A673 (cell line): Measurements from ENCODE around the gene CMPK2. TPM values are rescaled to one million over a fixed set of nuclear protein-coding genes. Genes with fewer than 3 reads are reported as not detected.

Experiments
- BruUV-seq: library from RNA; stranded (reverse); fragments of 400-500 nt; replicated peaks from 2 replicates; lab custom pipeline; 2021; lab: Mats Ljungman, UMichigan
- CTCF ChIA-PET: fragments of 300-600 bp; sonication (Branson Sonifier 250); formaldehyde crosslinking; loops from one replicate; lab custom pipeline; 2022; ENCODE audit warnings: antibody characterized with exemption; lab: Charles Lee
- POLR2A ChIA-PET: fragments of 300-600 bp; sonication (Branson Sonifier 250); formaldehyde crosslinking; loops from one replicate; lab custom pipeline; 2022; ENCODE audit warnings: antibody characterized with exemption; ENCODE audit not compliant: low non-redundant PET; lab: Charles Lee
- DNase-seq: peaks from one replicate; pipeline ENCODE4 v3.0.0-alpha.2; 2015; ENCODE audit warnings: low spot score
- H3K27ac ChIP-seq: fragments of 200-600 bp; sonication (generic); 2 replicates; pipeline ENCODE4 v1.5.1; 2016; ENCODE audit warnings: mixed run types, low read depth, mild to moderate bottlenecking, mixed read lengths, antibody characterized with exemption, low read length; ENCODE audit not compliant: poor library complexity, severe bottlenecking
- H3K27me3 ChIP-seq: fragments of 200-600 bp; sonication (generic); replicated peaks from 2 replicates; pipeline ENCODE4 v1.6.1; 2017; ENCODE audit warnings: mixed run types, low read depth, mild to moderate bottlenecking, mixed read lengths, antibody characterized with exemption, low read length; ENCODE audit not compliant: insufficient read depth, poor library complexity
- H3K36me3 ChIP-seq: fragments of 200-600 bp; sonication (generic); 2 replicates; pipeline ENCODE4 v1.6.1; 2016; ENCODE audit warnings: mixed run types, mild to moderate bottlenecking, mixed read lengths, antibody characterized with exemption, low read length; ENCODE audit not compliant: insufficient read depth, poor library complexity, severe bottlenecking
- H3K4me1 ChIP-seq: fragments of 200-600 bp; sonication (generic); 2 replicates; pipeline ENCODE4 v1.6.1; 2017; ENCODE audit warnings: mixed run types, mild to moderate bottlenecking, mixed read lengths, antibody characterized with exemption, low read length; ENCODE audit not compliant: insufficient read depth, poor library complexity, severe bottlenecking
- H3K4me3 ChIP-seq: fragments of 200-600 bp; sonication (generic); 2 replicates; pipeline ENCODE4 v1.5.1; 2016; ENCODE audit warnings: low read depth, mixed run types, mild to moderate bottlenecking, mixed read lengths, low read length; ENCODE audit not compliant: poor library complexity, severe bottlenecking
- H3K9me3 ChIP-seq: fragments of 200-600 bp; sonication (generic); 2 replicates; pipeline ENCODE4 v1.6.1; 2016; ENCODE audit warnings: mixed run types, low read depth, mild to moderate bottlenecking, mixed read lengths, antibody characterized with exemption, low read length; ENCODE audit not compliant: poor library complexity, severe bottlenecking
- EZH2 ChIP-seq: fragments of 200-600 bp; sonication (generic); IDR thresholded peaks from 2 replicates; pipeline ENCODE4 v1.6.1; 2017; ENCODE audit warnings: borderline replicate concordance, low read depth, mild to moderate bottlenecking, mixed read lengths, antibody characterized with exemption, low read length; ENCODE audit not compliant: poor library complexity, severe bottlenecking
- intact Hi-C: fragments of 100-400 bp; cut with micrococcal nuclease; formaldehyde crosslinking; loops from one replicate; pipeline ENCODE4 v1.10.0; 2022; ENCODE audit not compliant: unreplicated experiment
- total RNA-seq: library from RNA; stranded (reverse); gene quantifications from 2 replicates; pipeline ENCODE4 v1.2.3, GENCODE V29; 2021
- TF ChIP-seq, protein P1 (sequence below): fragments of 300-800, 200-600 bp; sonication (generic); conservative IDR thresholded peaks from 2 replicates; pipeline ENCODE4 v1.5.1; 2017; ENCODE audit warnings: low read depth, mild to moderate bottlenecking, antibody characterized with exemption, low read length, moderate library complexity, mixed read lengths

Gene CMPK2
- total RNA-seq, 1 experiment from 2014 or later, result 4.6 TPM

DNA sequence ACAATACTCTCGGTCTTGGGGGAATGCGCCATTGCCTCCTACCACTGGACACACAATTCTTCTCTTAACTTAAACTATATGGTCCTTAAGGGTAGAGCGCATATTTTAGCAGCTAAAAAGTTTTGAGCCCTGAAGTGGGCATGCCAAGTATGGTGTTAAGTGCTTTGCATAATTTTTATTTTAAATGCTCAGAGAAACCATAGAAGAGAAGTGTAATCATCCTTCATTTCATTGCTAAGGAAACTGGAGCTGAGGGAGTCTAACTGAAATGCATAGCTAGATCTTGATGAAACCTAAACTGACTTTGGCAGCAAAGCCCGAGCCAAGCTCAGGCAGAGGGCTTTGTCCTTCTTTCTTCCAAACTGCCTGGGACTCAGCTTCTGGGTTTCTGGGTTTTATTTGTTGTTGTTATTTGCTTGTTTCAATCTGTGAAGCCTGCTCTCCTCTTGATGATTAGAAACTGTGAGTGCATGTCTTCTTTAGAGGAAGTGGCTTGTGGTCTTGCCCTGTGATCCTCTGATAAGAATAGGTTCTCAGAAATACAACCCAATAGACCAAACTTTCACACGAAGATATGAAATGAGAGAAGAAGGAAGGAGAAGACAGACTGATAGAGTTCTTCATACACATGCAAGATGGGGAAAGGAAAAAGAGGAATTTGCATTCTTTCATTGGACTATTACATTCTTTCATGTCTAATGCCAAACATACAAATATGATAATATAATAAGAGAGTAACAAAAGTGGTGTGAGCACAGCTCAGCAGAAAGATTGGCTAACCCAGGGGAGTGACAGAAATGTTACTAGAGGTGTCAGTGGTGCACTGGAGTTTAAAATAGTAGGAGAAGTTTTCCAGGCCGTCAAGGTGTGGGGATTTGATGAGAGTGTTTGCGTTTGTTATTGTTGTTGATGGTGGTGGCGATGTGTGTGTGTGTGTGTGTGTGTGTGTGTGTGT is 44.0 kb upstream of the CMPK2 start:
- Histone ChIP-seq H3K9me3 (no peaks in the 10 kb centered on the region), H3K4me3 (no peak overlapping the region), H3K4me1 (no peaks in the 10 kb centered on the region), H3K27ac (no peak overlapping the region), H3K36me3 (no peaks in the 10 kb centered on the region), H3K27me3 (no peaks in the 10 kb centered on the region)
- no TSS peak for BruUV-seq
- DNase-seq, result no peak
- TF ChIP-seq EZH2, result no peak
- TF ChIP-seq, protein P1, sequence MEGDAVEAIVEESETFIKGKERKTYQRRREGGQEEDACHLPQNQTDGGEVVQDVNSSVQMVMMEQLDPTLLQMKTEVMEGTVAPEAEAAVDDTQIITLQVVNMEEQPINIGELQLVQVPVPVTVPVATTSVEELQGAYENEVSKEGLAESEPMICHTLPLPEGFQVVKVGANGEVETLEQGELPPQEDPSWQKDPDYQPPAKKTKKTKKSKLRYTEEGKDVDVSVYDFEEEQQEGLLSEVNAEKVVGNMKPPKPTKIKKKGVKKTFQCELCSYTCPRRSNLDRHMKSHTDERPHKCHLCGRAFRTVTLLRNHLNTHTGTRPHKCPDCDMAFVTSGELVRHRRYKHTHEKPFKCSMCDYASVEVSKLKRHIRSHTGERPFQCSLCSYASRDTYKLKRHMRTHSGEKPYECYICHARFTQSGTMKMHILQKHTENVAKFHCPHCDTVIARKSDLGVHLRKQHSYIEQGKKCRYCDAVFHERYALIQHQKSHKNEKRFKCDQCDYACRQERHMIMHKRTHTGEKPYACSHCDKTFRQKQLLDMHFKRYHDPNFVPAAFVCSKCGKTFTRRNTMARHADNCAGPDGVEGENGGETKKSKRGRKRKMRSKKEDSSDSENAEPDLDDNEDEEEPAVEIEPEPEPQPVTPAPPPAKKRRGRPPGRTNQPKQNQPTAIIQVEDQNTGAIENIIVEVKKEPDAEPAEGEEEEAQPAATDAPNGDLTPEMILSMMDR, result no peak
- POLR2A ChIA-PET, result no interaction called here
- CTCF ChIA-PET, result no interaction called here
- intact Hi-C loops, result no loop called here

DNA sequence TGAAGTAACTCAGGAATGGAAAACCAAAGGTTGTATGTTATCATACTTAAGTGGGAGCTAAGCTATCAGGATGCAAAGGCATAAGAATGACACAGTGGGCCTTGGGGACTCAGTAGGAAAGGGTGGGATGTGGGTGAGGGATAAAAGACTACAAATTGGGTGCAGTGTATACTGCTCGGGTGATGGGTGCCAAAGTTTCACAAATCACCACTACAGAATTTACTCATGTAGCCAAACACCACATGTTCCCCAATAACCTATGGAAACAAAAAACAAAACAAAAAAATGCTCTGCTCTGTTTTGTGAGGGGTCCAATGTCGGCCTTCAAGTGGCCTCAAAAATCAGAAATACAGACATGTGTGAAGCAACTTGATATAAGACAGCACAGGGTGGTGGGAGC is 42.6 kb upstream of the CMPK2 start:
- ChIA-PET CTCF (no interaction called here), POLR2A (no interaction called here)
- Histone ChIP-seq H3K36me3 (no peaks in the 10 kb centered on the region), H3K4me3 (no peak overlapping the region), H3K27me3 (no peaks in the 10 kb centered on the region), H3K9me3 (no peaks in the 10 kb centered on the region), H3K27ac (no peak overlapping the region), H3K4me1 (no peaks in the 10 kb centered on the region)
- BruUV-seq, result no TSS peak
- no peak for DNase-seq
- intact Hi-C loops, result no loop called here
- no peak for TF ChIP-seq EZH2
- TF ChIP-seq, protein P1, result no peak

DNA sequence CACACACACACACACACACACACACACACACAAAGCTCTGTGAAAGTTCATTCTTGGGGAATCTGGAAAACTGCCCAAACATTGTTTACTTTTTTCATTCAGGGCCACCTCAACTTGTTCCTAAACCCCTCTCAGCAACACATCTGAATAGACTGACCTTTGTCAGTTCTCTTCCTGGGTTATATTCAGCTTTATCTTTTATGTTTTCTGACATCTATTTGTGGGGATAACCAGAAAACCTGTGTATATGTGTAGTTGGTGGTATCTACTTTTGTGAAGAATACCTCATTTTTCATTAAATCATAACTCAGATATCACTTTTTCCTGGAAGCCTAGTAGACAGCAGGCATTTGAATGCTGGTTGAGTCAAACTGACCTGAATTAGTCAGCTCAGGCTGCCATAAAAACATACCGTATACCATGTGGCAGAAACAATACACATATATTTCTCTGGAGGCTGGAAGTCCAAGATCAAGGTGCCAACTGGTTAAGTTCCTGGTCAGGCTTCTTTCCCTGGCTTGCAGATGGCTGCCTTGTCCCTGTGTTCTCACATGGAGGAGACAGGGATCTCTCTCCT is 40.5 kb upstream of the CMPK2 start:
- CTCF ChIA-PET, result interaction anchor here (0.5 kb wide), 1 partner anchor 111 kb away, joined by 3 read pairs; no protein-coding TSS in a partner anchor
- BruUV-seq, result no TSS peak
- no peak overlapping the region for H3K4me3 ChIP-seq
- POLR2A ChIA-PET, result no interaction called here
- TF ChIP-seq EZH2, result no peak
- TF ChIP-seq, protein P1, result no peak
- no peaks in the 10 kb centered on the region for H3K4me1 ChIP-seq
- no peak for DNase-seq
- H3K36me3 ChIP-seq, result no peaks in the 10 kb centered on the region
- H3K27ac ChIP-seq, result no peak overlapping the region
- H3K27me3 ChIP-seq, result no peaks in the 10 kb centered on the region
- intact Hi-C loops, result no loop called here
- no peaks in the 10 kb centered on the region for H3K9me3 ChIP-seq
